GM18858 (cell line): ENCODE measurements around the gene DCDC1.
A peak's percentile ranks its signal among the peaks of the same experiment; 100 is the strongest.

ENCODE experiments used
- ATAC-seq: cut with Tn5 transposase; IDR thresholded peaks from one replicate; pipeline ENCODE4 v1.9.1; 2021; ENCODE audit not compliant: unreplicated experiment

The DCDC1 gene, protein sequence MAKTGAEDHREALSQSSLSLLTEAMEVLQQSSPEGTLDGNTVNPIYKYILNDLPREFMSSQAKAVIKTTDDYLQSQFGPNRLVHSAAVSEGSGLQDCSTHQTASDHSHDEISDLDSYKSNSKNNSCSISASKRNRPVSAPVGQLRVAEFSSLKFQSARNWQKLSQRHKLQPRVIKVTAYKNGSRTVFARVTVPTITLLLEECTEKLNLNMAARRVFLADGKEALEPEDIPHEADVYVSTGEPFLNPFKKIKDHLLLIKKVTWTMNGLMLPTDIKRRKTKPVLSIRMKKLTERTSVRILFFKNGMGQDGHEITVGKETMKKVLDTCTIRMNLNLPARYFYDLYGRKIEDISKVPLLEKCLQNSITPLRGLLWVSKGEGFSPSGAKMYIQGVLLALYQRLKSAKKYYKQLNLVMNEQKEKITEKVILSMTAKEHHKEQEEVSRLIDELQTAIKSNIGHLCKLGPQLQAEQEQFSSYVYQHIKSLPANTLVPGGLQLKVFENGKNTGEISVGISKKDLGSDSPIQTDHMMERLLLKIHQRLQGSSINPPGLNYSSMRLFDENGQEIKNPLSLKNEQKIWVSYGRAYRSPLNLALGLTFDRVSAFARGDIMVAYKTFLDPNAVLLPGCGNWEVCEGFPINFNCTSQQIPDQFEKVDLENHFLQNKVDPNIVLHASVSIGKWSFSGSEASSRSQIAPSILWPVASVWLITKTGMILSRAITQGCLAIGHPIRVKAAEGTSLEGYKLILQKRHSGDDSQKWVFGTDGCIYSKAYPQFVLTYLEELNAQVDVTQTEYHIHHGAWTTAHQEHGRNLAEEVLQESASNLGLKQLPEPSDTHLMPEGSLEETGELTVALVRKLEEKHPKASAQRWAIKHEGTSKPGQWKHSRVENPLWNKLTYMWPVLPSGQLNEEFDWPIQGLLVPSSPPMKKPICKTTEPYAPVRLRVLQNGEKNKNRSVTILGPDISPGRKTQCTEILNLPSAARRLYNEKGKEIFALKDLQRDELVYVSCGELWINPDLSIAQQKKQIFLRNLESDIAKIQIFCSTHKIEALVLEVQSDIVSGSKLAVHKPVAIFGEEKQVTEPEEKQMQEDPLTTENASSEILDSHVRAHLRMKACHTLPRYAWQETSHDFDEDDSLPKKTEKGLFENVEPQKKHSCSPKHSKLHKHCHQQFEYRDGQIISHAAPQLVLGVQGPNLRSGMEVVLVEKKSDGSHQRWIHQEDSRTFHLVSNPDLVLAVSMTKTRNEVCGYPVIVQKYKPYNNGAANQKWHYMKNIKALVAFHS (N-terminal part only)

DNA sequence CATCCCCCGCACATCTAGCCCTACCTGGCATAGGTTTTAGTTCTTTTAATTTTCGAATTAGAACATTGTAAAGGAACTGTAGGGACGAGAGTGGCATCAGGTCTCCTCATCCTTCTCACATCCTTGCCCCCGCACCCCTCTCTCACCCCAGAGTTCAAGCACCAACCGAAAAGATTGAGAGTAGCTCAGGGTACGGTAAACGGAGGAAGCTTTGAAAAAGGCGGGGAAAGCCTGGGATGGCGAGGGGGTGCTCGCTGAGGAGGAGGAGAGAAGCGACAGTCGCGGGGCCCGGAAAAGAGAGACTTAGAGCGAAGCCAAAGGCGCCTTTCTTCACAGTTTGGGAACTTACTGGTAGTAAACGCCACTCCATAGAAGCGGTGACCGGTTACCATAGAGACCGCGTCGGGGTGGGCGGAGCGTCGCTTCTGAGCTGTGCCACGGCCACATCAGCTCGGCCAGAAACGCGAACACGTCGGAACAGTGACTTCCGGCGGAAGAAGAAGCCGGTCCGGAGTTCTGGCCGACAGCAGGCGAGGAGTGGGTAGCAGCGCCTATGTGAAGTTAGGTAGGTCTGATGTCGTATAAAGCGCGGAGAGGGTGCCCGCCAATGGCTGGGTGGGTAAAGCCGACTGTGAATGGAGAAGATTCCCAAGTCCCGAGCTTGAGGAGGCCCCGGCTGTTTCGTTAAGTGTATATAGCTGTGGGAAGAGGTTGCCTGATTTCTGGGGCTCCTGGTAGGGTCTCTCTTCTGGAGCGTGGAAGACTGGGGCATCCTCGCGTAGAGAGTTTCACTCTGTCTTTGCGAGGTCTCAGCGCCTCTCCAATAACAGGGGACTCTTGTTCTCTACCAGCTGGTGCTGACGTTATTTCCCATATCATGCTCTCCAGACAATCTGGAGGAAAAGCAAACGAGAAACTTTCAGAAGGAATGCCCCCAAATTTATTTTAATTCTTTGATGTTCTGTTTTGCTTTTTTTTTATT, at the start of gene DCDC1, which contains the start of gene DNAJC24:
Gene DCDC1, minus strand, starts transcription at position 392 of the 982 bp plus-strand sequence. CDS start 41,459 bp downstream, outside the sequence.
Gene DNAJC24, plus strand, starts transcription at position 513 of the 982 bp plus-strand sequence. CDS start 889 bp downstream, outside the sequence.
- ATAC-seq = peak; percentile 98

DNA sequence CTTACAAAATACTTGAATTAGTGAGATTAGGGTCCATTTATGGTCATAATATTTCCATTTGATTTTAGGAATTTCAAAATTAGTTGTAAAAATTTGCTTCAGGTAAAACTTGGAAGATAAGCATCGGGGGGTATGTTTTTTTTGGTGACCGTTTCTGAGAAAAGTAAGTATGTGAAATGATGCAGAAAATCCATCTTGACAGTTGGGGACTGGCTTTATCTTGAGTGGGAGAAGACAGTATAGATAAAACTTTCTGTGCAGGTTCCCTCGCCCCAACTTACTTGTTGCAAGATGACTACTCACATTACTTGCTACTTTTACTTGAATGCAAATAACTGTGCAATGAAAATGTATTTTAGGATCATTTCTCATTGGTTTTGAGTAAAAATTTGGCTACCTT, 49.6 kb upstream of the DCDC1 start:
- no peak for ATAC-seq

DNA sequence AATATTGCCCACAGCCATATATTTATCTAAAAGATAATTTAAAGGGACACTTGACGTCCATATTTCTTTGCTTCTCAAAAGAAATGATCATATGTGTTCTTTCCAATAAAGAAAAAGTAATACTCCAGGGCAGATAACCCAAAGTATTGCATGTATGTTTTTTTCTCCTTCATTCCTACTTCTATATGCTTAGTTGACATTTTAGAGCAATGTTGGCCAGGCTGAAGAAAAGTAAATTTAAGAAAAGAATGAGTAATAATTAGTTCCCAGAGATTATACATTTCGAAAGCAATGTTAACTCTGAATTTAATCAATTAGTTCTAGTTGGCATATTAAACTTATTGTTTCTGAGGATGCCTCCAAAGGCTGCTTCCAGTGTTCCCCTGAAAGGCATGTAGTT, 48.3 kb upstream of the DCDC1 start:
- no peak for ATAC-seq

DNA sequence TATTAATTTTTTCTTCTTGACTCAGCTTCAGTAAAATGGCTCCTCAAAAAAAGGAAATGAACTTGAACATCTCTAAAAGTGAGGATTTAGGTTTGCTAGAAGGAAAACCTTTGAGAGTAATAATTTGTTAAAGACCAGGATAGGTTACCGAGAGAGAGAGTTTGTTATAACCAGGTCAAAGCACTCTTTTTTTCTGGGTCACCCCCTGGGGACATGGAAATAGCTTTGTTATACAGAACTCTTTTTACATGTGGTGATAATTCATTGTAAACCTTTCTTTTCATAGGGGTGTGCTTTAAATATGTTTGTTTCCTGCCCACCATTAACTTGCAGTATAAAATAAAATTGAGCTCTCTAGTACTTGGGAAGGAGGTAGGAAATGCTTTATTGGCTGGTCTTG, 47.8 kb upstream of the DCDC1 start:
- ATAC-seq = no peak

DNA sequence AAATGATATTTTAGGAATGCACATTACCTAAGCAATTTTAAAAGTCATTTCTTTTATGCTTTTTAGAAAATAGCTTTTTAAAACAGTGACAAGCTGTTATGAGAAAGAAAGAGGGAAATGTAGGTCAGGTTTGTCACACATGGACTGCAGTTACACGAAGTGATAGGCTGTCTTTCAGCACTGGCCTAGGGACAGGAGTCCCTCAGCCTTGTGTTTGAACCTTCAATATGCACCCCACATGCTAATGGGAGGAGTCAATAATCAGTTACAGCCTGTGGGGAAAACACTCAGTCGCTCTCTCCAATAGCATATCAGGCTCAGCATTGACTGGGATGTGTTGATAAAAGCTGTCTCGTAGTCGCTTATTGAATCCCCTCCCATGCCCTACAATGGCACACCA, 45.9 kb upstream of the DCDC1 start:
- no peak for ATAC-seq

DNA sequence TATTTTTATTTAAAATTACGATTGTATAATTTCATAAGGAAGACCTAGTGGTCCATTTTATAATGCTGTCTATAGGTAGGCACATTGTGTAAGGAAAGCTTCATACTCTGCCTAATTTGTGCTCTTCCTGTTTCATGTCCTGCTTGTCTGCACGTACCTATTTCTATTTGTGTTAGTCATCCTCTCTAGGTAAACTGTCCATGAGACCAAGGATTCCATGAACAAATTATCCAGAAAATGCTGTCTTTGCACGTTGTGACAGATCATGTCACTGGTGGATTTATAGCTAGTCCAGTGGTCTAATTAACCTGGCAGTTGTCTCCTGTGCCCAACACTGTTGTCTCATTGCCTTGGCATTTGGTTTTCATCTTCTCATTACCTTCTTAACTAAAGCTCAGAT, 44.8 kb upstream of the DCDC1 start:
- no peak for ATAC-seq

DNA sequence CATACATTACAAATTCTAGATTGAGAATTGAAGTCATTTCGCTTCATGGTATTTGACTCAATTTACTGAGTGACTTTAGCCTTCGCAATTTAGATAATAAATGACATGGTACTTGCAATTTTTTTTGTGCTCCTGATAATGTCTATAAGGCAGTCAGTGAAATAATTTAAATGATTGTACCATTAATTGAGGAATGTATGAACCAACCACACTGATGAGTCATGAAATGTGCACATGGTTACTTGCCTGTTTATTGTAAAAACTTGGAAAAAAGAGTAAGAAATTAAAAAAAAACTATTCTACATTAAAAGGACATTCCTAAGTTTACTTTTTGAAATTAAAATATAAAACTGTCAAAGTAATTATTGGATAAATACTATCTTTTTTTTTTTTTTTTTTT, 43.4 kb upstream of the DCDC1 start:
- no peak for ATAC-seq

DNA sequence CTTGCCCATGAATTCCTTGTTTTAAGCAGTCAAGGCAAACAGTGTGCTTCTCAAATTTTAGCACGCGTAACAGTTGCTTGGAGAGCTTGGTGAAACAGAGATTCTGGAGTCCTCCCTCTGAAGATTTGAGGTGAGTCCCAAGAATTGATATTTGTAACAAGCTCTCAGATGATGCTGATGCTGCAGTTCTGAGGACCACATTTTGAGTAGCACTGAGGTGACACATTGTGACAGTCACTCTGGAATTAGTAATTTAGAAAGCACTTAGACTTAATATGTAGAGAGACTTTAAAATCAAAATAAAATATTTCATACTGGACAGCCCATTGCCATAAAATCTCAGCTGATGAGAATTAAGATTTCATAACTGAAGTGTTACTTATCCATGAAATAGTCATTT, 38.7 kb upstream of the DCDC1 start:
- no peak for ATAC-seq

DNA sequence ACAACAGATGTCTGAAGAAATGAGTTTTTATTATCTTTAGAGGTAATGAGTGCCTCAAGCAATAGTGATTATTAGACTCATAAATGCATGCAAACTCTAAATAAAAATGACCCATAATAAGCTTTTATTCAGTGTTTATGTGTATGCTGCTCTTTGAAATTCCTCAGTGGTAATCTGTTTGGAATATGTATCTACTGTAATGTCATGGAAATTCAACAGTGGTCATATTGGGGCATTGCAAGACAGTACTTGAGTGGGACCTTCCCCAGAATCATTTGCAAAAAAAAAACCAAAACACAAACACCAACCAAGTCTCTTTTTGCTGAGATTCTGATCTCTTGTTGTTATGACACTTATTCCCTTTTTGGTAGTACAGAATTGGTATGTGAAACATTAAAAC, 35.1 kb upstream of the DCDC1 start:
- no peak for ATAC-seq

DNA sequence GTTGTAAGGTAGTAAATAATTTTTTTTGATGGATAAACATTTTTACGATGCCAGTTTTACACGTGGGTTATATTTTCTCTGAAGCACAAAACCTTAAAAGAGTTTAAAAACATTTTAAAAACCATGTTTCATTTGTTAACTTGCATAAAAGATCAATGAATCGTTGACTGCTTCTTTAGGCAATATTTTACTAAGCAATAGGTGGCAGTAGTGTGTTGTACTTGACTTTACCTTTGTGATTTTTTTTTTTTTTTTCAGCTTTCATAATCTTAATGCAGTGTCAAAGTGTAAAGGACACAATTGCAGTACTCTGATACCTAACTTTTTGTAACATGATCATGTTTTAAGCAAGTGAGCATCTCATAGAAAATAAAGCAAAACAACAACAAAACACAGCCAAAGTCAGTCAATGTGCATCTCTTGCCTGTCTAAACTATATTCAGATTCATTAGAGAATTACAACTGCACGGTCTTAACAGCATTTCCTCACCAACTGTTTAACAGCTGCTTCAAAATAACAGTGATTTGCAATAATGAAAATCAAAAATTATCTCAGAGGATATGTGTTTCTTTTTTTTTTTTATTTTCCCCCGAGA, 27.8 kb upstream of the DCDC1 start:
- peak; percentile 62 for ATAC-seq

DNA sequence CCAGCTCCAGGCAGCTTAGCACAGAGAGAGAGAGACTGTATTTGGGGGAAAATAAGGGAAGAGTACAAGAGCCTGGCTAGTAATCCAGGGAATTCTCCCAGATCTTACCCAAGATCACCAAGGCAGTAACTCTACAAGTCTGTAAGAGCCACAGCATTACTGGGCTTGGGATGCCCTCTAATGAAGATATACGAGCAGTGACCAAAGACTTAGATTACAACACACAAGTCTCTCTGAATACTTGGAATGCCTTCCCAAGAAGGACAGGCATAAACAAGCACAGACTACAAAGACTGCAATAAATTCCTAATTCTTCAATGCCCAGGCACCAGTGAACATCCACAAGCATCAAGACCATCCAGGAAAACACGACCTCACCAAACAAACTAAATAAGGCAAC, 17.8 kb upstream of the DCDC1 start:
- no peak for ATAC-seq

DNA sequence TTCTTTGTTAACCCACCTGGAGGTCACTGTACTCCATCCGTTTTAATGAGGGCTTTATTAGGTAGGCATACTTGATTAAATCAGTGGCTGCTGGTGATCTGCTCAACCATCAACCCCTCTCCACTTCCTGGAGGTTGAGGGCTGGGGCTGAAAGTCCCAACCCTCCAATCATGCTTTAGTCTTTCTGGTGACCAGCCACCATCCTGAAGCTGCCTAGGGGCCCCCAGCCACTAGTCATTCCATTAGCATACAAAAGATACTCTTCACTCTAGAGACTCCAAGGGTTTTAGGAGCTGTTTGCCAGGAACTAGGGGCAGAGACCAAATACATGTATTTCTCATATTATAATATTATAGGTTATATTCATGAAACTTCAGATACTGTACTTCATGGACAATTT, 13.6 kb upstream of the DCDC1 start:
- no peak for ATAC-seq

DNA sequence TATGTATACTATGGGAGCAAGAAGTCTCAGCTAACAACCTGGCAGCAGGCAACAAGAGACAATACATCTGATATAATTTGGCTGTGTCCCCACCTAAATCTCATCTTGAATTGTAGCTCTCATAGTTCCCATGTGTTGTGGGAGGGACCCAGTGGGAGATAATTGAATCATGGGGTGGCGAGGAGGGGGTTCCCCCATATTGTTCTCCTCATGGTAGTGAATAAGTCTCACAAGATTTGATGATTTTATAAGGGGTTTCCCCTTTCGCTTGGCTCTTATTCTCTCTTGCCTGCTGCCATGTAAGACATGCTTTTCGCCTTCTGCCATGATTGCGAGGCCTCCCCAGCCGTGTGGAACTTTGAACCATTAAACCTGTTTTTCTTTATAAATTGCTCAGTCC, 6.3 kb upstream of the DCDC1 start:
- no peak for ATAC-seq

DNA sequence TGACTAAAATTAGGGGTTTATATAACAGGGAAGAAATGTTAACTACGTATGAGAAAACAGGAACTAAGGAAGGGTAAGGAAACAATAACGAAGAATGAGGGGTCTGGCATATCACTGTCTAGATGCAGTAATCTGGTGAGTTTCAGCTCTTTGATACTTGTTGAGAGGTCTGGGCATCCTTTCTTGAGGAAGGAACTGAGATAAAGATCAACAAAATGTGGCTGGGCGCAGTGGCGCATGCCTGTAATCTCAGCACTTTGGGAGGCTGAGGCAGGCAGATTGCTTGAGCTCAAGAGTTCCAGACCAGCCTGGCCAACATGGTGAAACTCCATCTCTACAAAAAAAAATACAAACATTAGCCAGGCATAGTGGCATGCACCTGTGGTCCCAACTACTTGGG, 2.7 kb downstream of the DCDC1 start:
- ATAC-seq = no peak

DNA sequence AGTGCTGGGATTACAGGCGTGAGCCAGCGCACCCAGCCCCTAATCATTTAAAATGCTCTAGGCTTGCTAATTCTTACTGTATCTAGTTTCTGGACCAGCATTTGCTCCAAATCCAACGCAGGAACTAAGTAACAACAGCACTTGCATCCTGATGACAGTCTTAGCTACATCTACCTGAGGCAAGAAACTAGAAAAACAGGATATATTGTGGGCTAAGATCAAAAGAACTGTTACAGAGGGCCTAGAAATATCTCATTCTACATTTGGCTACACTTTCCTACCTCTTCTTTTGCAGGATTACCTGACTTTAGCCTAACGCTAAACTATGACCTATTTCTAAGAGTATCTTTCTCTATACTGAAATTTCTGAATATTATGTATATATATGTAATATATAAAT, 7.8 kb downstream of the DCDC1 start:
- ATAC-seq = no peak

DNA sequence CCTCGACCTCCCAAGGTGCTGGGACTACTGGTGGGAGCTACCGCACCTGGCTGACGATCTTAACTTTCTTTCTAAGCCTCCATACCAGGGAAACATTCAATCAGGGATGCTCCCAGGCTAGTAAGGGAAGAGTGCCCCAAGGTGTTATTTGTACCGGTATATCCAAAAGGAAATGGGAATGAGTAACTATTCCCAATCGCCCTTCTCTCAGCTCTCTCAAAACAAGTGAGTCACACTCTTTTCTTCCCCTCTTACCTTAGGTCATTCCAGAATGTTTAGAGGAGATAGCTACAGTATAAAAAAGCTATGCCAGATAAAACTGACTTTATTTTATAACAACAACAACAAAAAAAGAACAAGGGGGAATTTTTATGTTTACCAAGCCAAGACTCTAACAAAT, 13.7 kb downstream of the DCDC1 start:
- no peak for ATAC-seq

DNA sequence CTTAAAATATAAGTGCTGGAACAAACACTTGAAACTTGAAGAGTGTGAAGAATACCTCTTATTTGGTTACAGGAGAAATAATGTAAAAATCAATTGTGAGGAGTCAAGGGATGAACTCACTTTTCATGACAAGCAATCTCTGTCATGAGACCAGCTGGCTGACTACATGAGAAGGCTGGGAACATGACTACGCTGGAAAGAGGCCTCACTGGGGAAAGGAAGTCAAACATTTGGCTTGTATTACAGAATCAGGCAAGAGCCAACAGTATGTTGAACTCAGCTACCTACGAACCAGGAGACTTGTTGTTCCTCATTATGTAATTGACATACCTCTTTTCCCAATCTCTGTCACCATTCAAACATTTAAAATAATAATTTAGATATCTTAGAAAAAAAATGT, 14.4 kb downstream of the DCDC1 start:
- ATAC-seq = no peak

DNA sequence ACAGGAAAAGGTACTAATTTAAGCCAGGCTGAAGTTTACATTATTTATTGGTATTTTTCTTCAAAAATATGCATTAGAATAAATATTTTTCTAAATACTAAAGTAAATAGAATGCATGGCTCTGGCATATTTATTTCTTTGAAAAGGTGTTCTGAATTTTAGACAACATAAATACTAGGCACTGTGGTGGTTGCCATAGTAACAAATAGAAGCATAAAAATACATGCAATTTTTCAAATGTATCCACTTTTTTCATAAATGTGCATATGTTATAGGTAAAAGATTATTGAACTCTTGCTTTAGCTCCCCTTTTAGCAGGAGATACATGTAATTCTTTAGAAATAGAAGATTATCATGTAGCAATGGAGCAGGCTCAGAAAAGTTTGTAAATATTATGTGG, 18.4 kb downstream of the DCDC1 start:
- no peak for ATAC-seq

DNA sequence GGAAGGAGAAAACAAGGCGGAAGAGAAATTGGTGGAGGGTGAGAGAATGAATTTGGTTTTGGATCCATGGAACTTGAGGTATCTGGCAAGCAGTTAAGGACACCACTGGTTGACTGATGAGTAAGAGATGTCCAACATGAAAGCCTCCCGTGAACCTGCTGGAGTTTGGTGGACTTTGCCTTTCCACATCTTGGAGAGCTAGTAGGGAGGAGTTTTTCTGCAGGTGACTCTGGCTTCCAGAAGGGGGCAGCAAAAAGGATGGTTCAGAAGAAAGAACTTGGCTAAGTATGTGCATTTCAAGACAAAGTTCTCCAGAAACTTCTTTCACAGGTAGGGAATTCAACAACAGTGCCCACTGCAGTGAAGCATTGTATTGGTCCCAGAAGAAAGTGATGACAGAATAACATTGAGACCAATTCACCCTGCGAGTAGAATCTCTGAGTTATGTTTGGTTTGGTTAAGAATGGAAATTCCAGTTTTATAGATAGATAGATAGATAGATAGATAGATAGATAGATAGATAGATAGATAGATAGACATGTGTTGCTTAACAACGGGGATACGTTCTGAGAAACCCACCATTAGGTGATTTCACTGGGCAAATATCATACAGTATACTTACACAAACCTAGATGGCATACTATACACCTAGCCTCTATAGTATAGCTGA, 28.5 kb downstream of the DCDC1 start:
- ATAC-seq = no peak
